Measurements from ENCODE around the gene SUSD3. TPM values are rescaled to one million over a fixed set of nuclear protein-coding genes. Genes with fewer than 3 reads are reported as not detected.

SUSD3 gene
- total and polyA plus RNA-seq, 2 donors (not counting 3 experiments of a cell fraction or from before 2014, with no cell fraction given), result not detected

DNA sequence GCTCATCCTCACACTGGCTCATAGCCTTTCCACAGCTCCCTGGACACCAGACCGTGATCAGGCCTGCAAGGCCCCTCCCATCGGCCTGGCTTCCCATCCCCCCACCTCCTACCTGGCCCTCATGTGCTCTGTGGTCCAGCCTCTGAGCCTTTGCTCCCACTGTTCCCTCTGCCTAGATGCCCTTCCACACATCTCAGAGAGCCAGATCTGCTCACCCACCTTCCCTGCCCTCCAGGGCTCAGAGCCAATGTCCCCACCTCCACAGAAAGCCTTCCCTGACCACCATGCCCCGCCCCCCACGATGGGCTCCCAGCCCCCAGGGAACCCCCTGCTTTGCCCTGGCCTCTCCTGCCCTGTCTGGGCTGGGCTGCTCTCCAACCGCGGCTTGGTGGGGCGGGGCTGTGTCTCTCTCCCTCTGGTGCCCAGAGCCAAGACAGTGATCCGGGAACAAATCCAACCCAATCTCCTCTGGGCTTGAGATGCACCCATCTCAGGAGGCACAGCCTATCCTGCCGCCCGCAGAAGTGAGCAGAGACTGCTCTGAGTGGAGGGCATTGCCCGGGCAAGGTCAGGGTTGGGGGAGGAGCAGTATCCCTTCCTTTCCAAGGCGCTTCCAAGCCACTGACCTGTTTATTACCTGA, 73.9 kb downstream of the SUSD3 start:
- DNase-seq (ENCODE audit: low read depth, low spot score) (no peak), FAIRE-seq (peak; percentile 46)
- no peak for TF ChIP-seq MAX (IDR thresholded peaks at IDR 0.05; ENCODE audit: insufficient read depth, insufficient read length)
- Histone ChIP-seq H3K4me1 (ENCODE audit: control insufficient read depth, extremely low read depth, insufficient read depth, low read length) (peaks cover 64% of the 10 kb centered on the region), H3K9ac (replicated peaks; ENCODE audit: extremely low read depth, insufficient read depth, low read length) (peak overlapping the region; percentile 92), H3K9me1 (replicated peaks; ENCODE audit: control insufficient read depth, extremely low read depth, insufficient read depth, low read length) (no peaks in the 10 kb centered on the region), H3K4me2 (ENCODE audit: insufficient read depth, low read length) (peak overlapping the region; percentile 47), H3K4me3 (replicated peaks in 1 of 3; ENCODE audit: insufficient read depth in 1 of 3, low read depth in 1 of 3, low read length in 3 of 3) (no peak overlapping the region), H3K9me3 (replicated peaks; ENCODE audit: control insufficient read depth, insufficient read depth, low read length) (no peaks in the 10 kb centered on the region), H3K27me3 (ENCODE audit: control insufficient read depth in 2 of 2, insufficient read depth in 2 of 2, low read length in 2 of 2) (no peaks in the 10 kb centered on the region), H3K79me2 (ENCODE audit: control insufficient read depth, insufficient read depth, low read length) (peaks cover 13% of the 10 kb centered on the region), H3K27ac (ENCODE audit: insufficient read depth, low read depth, low read length) (peak overlapping the region; percentile 75), H4K20me1 (replicated peaks; ENCODE audit: control insufficient read depth, extremely low read depth, insufficient read depth, low read length) (no peaks in the 10 kb centered on the region), H3K36me3 (ENCODE audit: control insufficient read depth in 2 of 2, extremely low read depth in 1 of 2, insufficient read depth in 2 of 2, low read length in 2 of 2) (no peaks in the 10 kb centered on the region), H2AFZ (ENCODE audit: low read depth, low read length) (no peak overlapping the region)
- dilution Hi-C loops (cut with MboI; ENCODE audit: extremely low pct_ligation_motif_present, low sequenced_read_pairs), result no loop called here
- ChIA-PET POLR2A (no interaction called here), CTCF (interaction anchor here (1.5 to 2.7 kb wide), 2 partner anchors 22 to 129 kb away, joined by 3 to 10 read pairs; no protein-coding TSS in a partner anchor)
- intact Hi-C loops (cut with micrococcal nuclease), result no loop called here
- BruUV-seq (replicated peaks), result no TSS peak

- peak overlapping the region; percentile 88 for H2AFZ ChIP-seq (ENCODE audit: low read depth, low read length)
- no peaks in the 10 kb centered on the region for H3K9me1 ChIP-seq (replicated peaks; ENCODE audit: control insufficient read depth, extremely low read depth, insufficient read depth, low read length)
- no peaks in the 10 kb centered on the region for H4K20me1 ChIP-seq (replicated peaks; ENCODE audit: control insufficient read depth, extremely low read depth, insufficient read depth, low read length)
- DNase-seq (ENCODE audit: low read depth, low spot score) (peak; percentile 57), FAIRE-seq (no peak)
- TSS peak; percentile 54 for BruUV-seq (replicated peaks)
- intact Hi-C loops (cut with micrococcal nuclease), result loop anchor here (1.0 kb wide), 1 partner anchor 35 kb away; no protein-coding TSS in a partner anchor
- peak overlapping the region; percentile 92 for H3K9ac ChIP-seq (replicated peaks; ENCODE audit: extremely low read depth, insufficient read depth, low read length)
- POLR2A ChIA-PET, result interaction anchor here (1.1 to 1.7 kb wide), 2 partner anchors 14 to 37 kb away, joined by 8 to 11 read pairs; partner anchors contain the start of gene CARD19
- peak overlapping the region; percentile 47 for H3K4me2 ChIP-seq (ENCODE audit: insufficient read depth, low read length)
- dilution Hi-C loops (cut with MboI; ENCODE audit: extremely low pct_ligation_motif_present, low sequenced_read_pairs), result no loop called here
- CTCF ChIA-PET, result interaction anchor here (1.4 to 1.8 kb wide), 6 partner anchors 10 to 433 kb away, joined by 3 to 13 read pairs (median 6); no protein-coding TSS in a partner anchor
- no peaks in the 10 kb centered on the region for H3K9me3 ChIP-seq (replicated peaks; ENCODE audit: control insufficient read depth, insufficient read depth, low read length)
- H3K27me3 ChIP-seq (ENCODE audit: control insufficient read depth in 2 of 2, insufficient read depth in 2 of 2, low read length in 2 of 2), result no peaks in the 10 kb centered on the region
- TF ChIP-seq EZH2 (IDR thresholded peaks at IDR 0.05; ENCODE audit: borderline replicate concordance, low read depth, low read length, severe bottlenecking) (no peak), FOS (IDR thresholded peaks at IDR 0.05; ENCODE audit: borderline replicate concordance, insufficient read depth, low read length) (no peak), CTCF (IDR thresholded peaks at IDR 0.05; ENCODE audit: extremely low read depth in 1 of 2, insufficient read depth in 1 of 2, low read depth in 1 of 2, low read length in 2 of 2) (no peak), POLR2AphosphoS5 (IDR thresholded peaks at IDR 0.05; ENCODE audit: insufficient read depth, low read depth, low read length) (no peak), POLR2A (IDR thresholded peaks at IDR 0.05; ENCODE audit: low read depth, low read length) (no peak), MAX (IDR thresholded peaks at IDR 0.05; ENCODE audit: insufficient read depth, insufficient read length) (no peak), JUN (IDR thresholded peaks at IDR 0.05; ENCODE audit: borderline replicate concordance, insufficient read depth, insufficient read length, low read depth) (no peak)
- H3K4me1 ChIP-seq (ENCODE audit: control insufficient read depth, extremely low read depth, insufficient read depth, low read length), result peaks cover 59% of the 10 kb centered on the region
- peak overlapping the region; percentile 75 for H3K27ac ChIP-seq (ENCODE audit: insufficient read depth, low read depth, low read length)
- peak overlapping the region; percentile 54 to 63 (median 58) for H3K4me3 ChIP-seq (replicated peaks in 1 of 3; ENCODE audit: insufficient read depth in 1 of 3, low read depth in 1 of 3, low read length in 3 of 3)
- H3K79me2 ChIP-seq (ENCODE audit: control insufficient read depth, insufficient read depth, low read length), result peaks cover 13% of the 10 kb centered on the region
- H3K36me3 ChIP-seq (ENCODE audit: control insufficient read depth in 2 of 2, extremely low read depth in 1 of 2, insufficient read depth in 2 of 2, low read length in 2 of 2), result no peaks in the 10 kb centered on the region
Measured at GRCh38 chr9:93132946-93133680, 74.6 kb downstream of the SUSD3 start.

All from endothelial cell of umbilical vein (primary cell).